ENCODE measurements around the gene SRPRA. TPM values are rescaled to one million over a fixed set of nuclear protein-coding genes. Genes with fewer than 3 reads are reported as not detected.

SRPRA gene
- total and polyA plus RNA-seq, 4 donors: 28.7 to 143 (median 102) TPM

DNA sequence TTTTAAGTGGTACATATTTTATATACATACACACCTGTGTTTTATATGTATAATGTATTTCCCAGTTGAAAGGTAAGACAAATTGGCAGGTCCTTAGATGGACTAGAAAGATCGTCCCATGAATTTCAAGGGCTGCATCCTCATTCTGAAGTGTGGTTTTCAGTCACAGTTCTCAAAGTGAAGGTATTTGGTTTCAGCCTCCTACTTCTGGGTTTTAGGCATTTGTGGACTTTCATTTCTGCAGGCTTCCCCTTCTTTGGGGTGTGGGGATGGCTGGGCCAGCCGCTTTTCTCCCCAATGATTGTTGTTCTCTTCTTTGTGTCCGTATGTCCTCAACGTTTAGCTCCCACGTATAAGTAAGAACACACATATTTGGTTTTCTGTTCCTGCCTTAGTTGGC lies 45.1 kb upstream of the SRPRA start:
- 93% methylated on average over 5 of the region's 5 CpGs for WGBS

DNA sequence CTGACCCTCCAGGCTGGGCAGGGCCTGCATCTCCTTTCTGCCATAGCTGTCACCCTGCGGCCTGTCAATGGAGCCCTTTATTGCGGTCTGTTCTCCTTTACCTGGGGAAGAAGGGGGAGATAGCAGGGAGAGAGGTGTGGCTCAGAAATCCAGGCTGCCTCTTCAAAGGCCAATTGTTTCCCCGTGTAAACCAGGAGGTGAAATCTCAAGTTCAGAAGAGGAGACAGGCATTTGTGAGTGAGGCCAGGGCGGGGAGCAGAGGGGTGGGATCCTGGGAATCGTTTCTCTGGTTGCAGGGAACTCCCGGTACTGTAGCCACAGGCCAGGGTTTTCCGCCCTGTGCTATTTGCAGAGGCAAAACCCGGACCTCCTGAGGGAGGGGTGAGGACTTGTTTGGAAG lies 44.3 kb upstream of the SRPRA start:
- no peak for DNase-seq (ENCODE audit: low spot score)
- TF ChIP-seq, protein P1, sequence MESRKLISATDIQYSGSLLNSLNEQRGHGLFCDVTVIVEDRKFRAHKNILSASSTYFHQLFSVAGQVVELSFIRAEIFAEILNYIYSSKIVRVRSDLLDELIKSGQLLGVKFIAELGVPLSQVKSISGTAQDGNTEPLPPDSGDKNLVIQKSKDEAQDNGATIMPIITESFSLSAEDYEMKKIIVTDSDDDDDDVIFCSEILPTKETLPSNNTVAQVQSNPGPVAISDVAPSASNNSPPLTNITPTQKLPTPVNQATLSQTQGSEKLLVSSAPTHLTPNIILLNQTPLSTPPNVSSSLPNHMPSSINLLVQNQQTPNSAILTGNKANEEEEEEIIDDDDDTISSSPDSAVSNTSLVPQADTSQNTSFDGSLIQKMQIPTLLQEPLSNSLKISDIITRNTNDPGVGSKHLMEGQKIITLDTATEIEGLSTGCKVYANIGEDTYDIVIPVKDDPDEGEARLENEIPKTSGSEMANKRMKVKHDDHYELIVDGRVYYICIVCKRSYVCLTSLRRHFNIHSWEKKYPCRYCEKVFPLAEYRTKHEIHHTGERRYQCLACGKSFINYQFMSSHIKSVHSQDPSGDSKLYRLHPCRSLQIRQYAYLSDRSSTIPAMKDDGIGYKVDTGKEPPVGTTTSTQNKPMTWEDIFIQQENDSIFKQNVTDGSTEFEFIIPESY (IDR thresholded peaks at IDR 0.05): no peak
- TF ChIP-seq RXRA (IDR thresholded peaks at IDR 0.05) (no peak), GABPA (IDR thresholded peaks at IDR 0.05 in 1 of 2, conservative IDR thresholded peaks at IDR 0.05 in 1 of 2) (no peak), JUND (IDR thresholded peaks at IDR 0.05) (no peak), FOXA1 (IDR thresholded peaks at IDR 0.05) (no peak), RAD21 (IDR thresholded peaks at IDR 0.05) (no peak), SP1 (IDR thresholded peaks at IDR 0.05) (no peak), HNF4G (IDR thresholded peaks at IDR 0.05) (no peak), NR2F2 (IDR thresholded peaks at IDR 0.05) (no peak), YY1 (IDR thresholded peaks at IDR 0.05) (no peak), EGR1 (IDR thresholded peaks at IDR 0.05; ENCODE audit: low read depth in 2 of 2) (no peak), HNF4A (conservative IDR thresholded peaks at IDR 0.05) (no peak), FOXA2 (IDR thresholded peaks at IDR 0.05) (no peak)
- TF ChIP-seq, protein P2, sequence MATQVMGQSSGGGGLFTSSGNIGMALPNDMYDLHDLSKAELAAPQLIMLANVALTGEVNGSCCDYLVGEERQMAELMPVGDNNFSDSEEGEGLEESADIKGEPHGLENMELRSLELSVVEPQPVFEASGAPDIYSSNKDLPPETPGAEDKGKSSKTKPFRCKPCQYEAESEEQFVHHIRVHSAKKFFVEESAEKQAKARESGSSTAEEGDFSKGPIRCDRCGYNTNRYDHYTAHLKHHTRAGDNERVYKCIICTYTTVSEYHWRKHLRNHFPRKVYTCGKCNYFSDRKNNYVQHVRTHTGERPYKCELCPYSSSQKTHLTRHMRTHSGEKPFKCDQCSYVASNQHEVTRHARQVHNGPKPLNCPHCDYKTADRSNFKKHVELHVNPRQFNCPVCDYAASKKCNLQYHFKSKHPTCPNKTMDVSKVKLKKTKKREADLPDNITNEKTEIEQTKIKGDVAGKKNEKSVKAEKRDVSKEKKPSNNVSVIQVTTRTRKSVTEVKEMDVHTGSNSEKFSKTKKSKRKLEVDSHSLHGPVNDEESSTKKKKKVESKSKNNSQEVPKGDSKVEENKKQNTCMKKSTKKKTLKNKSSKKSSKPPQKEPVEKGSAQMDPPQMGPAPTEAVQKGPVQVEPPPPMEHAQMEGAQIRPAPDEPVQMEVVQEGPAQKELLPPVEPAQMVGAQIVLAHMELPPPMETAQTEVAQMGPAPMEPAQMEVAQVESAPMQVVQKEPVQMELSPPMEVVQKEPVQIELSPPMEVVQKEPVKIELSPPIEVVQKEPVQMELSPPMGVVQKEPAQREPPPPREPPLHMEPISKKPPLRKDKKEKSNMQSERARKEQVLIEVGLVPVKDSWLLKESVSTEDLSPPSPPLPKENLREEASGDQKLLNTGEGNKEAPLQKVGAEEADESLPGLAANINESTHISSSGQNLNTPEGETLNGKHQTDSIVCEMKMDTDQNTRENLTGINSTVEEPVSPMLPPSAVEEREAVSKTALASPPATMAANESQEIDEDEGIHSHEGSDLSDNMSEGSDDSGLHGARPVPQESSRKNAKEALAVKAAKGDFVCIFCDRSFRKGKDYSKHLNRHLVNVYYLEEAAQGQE (IDR thresholded peaks at IDR 0.05): no peak
- TF ChIP-seq, protein P3, sequence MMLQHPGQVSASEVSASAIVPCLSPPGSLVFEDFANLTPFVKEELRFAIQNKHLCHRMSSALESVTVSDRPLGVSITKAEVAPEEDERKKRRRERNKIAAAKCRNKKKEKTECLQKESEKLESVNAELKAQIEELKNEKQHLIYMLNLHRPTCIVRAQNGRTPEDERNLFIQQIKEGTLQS (IDR thresholded peaks at IDR 0.05): no peak
- TF ChIP-seq, protein P4, sequence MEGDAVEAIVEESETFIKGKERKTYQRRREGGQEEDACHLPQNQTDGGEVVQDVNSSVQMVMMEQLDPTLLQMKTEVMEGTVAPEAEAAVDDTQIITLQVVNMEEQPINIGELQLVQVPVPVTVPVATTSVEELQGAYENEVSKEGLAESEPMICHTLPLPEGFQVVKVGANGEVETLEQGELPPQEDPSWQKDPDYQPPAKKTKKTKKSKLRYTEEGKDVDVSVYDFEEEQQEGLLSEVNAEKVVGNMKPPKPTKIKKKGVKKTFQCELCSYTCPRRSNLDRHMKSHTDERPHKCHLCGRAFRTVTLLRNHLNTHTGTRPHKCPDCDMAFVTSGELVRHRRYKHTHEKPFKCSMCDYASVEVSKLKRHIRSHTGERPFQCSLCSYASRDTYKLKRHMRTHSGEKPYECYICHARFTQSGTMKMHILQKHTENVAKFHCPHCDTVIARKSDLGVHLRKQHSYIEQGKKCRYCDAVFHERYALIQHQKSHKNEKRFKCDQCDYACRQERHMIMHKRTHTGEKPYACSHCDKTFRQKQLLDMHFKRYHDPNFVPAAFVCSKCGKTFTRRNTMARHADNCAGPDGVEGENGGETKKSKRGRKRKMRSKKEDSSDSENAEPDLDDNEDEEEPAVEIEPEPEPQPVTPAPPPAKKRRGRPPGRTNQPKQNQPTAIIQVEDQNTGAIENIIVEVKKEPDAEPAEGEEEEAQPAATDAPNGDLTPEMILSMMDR (IDR thresholded peaks at IDR 0.05; ENCODE audit: low read depth, low read length, missing input control): no peak
- no peak overlapping the region for H3K4me3 ChIP-seq (ENCODE audit: low read depth in 1 of 3, low read length in 3 of 3)
- no peak overlapping the region for H3K27ac ChIP-seq (ENCODE audit: low read depth in 1 of 2, low read length in 2 of 2)
- H3K9me3 ChIP-seq (ENCODE audit: control insufficient read depth in 4 of 4, low read length in 3 of 4): no peaks in the 10 kb centered on the region
- peaks cover 0 to 3% (median under 1%) of the 10 kb centered on the region in 4 donors for H3K36me3 ChIP-seq (ENCODE audit: control insufficient read depth in 4 of 4, insufficient read depth in 3 of 4, low read depth in 1 of 4, low read length in 3 of 4)
- 88% methylated on average over 8 of the region's 8 CpGs for WGBS
- H3K27me3 ChIP-seq (ENCODE audit: control insufficient read depth in 4 of 4, insufficient read depth in 4 of 4, low read length in 3 of 4): no peaks in the 10 kb centered on the region
- H3K9ac ChIP-seq (ENCODE audit: low read depth in 1 of 2, low read length in 2 of 2): no peak overlapping the region
- H3K4me1 ChIP-seq (ENCODE audit: control insufficient read depth in 4 of 4, insufficient read depth in 4 of 4, low read length in 3 of 4): peaks cover 0 to 6% (median 2%) of the 10 kb centered on the region in 4 donors

More for the DNA sequence above, 45.1 kb upstream of the SRPRA start:
- TF ChIP-seq HNF4G (IDR thresholded peaks at IDR 0.05) (no peak), EGR1 (IDR thresholded peaks at IDR 0.05; ENCODE audit: low read depth in 2 of 2) (no peak), TAF1 (conservative IDR thresholded peaks at IDR 0.05) (no peak), SP1 (IDR thresholded peaks at IDR 0.05) (no peak), FOXA2 (IDR thresholded peaks at IDR 0.05) (no peak), GABPA (IDR thresholded peaks at IDR 0.05 in 1 of 2, conservative IDR thresholded peaks at IDR 0.05 in 1 of 2) (no peak), NR2F2 (IDR thresholded peaks at IDR 0.05) (no peak), RXRA (IDR thresholded peaks at IDR 0.05) (no peak), HNF4A (conservative IDR thresholded peaks at IDR 0.05) (no peak)
- TF ChIP-seq, protein P5, sequence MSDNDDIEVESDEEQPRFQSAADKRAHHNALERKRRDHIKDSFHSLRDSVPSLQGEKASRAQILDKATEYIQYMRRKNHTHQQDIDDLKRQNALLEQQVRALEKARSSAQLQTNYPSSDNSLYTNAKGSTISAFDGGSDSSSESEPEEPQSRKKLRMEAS (IDR thresholded peaks at IDR 0.05): no peak
- H3K9ac ChIP-seq (ENCODE audit: low read depth in 1 of 2, low read length in 2 of 2): no peak overlapping the region
- no peaks in the 10 kb centered on the region for H3K9me3 ChIP-seq (ENCODE audit: control insufficient read depth in 4 of 4, low read length in 3 of 4)
- DNase-seq (ENCODE audit: low spot score): no peak
- H3K4me3 ChIP-seq (ENCODE audit: low read depth in 1 of 3, low read length in 3 of 3): no peak overlapping the region
- peaks cover 0 to 3% (median under 1%) of the 10 kb centered on the region in 4 donors for H3K36me3 ChIP-seq (ENCODE audit: control insufficient read depth in 4 of 4, insufficient read depth in 3 of 4, low read depth in 1 of 4, low read length in 3 of 4)
- no peaks in the 10 kb centered on the region for H3K27me3 ChIP-seq (ENCODE audit: control insufficient read depth in 4 of 4, insufficient read depth in 4 of 4, low read length in 3 of 4)
- H3K4me1 ChIP-seq (ENCODE audit: control insufficient read depth in 4 of 4, insufficient read depth in 4 of 4, low read length in 3 of 4): peaks cover 0 to 7% (median 2%) of the 10 kb centered on the region in 4 donors
- no peak overlapping the region for H3K27ac ChIP-seq (ENCODE audit: low read depth in 1 of 2, low read length in 2 of 2)

All from liver (tissue), 9 donors.